Measurements from ENCODE around the gene PWP1.
"Not testable (repeated sequence)": the region's sequence is repeated elsewhere in the genome, so short reads cannot be mapped to it uniquely, and the experiment has no call there.

Gene PWP1

DNA sequence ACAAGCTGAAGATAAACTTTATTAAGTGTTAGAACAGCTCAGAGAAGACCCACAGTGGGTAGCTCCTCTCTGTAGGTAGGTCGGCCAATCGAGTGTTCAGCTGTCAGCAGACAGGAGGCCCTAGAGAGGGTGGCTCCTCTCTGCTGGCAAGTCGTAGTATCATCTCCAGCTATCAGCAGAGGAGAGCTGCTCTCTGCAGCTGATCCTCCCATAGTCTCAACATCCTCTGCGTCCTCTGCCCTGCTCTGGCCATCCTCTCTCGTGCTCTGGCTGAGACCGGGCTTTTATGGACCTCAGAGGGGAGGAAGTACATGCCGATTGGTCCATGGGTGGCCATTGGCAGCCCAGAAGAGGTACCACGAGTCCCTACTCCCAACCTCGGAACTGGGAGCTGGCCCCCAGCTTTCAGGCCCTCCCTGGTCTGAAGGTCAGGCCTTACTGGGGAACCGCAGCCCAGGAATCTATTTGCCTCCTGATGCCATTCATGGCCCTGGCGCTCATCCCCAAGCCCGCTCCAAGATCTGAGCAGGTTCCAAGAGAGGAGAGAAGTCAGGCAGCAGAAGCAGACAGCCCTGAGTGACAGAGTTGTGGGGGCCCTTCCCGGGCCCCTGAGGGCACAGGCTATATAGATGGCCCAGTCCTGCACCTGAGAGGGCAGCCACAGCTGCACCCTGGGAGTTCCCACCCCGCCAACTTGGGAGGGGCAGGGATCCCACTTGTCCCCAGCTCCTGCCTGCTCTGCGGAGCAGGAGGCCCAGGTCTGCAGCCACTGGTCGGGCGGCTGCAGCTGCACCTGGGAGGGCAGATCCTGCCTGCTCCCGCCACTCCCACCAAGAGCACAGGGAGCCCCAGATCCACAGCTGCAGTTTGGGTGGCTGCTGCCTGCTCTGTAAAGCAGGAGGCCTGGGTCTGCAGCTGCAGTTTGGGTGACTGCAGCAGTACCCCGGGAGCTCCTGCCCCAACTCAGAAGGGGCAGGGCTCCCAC is 3.5 kb upstream of the PWP1 start:
- TF ChIP-seq, protein P1, sequence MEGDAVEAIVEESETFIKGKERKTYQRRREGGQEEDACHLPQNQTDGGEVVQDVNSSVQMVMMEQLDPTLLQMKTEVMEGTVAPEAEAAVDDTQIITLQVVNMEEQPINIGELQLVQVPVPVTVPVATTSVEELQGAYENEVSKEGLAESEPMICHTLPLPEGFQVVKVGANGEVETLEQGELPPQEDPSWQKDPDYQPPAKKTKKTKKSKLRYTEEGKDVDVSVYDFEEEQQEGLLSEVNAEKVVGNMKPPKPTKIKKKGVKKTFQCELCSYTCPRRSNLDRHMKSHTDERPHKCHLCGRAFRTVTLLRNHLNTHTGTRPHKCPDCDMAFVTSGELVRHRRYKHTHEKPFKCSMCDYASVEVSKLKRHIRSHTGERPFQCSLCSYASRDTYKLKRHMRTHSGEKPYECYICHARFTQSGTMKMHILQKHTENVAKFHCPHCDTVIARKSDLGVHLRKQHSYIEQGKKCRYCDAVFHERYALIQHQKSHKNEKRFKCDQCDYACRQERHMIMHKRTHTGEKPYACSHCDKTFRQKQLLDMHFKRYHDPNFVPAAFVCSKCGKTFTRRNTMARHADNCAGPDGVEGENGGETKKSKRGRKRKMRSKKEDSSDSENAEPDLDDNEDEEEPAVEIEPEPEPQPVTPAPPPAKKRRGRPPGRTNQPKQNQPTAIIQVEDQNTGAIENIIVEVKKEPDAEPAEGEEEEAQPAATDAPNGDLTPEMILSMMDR (IDR thresholded peaks at IDR 0.05): no peak
- peaks cover 3% of the 10 kb centered on the region for H3K36me3 Mint-ChIP-seq (ENCODE audit: low read depth)
- H3K27ac Mint-ChIP-seq: no peak overlapping the region
- peaks cover 23% of the 10 kb centered on the region for H3K27me3 Mint-ChIP-seq (ENCODE audit: low read depth, poor library complexity)
- DNase-seq: no peak
- peaks cover 11% of the 10 kb centered on the region for H3K9me3 Mint-ChIP-seq
- no peak overlapping the region for H3K4me3 Mint-ChIP-seq
- peaks cover 27% of the 10 kb centered on the region for H3K4me1 Mint-ChIP-seq

DNA sequence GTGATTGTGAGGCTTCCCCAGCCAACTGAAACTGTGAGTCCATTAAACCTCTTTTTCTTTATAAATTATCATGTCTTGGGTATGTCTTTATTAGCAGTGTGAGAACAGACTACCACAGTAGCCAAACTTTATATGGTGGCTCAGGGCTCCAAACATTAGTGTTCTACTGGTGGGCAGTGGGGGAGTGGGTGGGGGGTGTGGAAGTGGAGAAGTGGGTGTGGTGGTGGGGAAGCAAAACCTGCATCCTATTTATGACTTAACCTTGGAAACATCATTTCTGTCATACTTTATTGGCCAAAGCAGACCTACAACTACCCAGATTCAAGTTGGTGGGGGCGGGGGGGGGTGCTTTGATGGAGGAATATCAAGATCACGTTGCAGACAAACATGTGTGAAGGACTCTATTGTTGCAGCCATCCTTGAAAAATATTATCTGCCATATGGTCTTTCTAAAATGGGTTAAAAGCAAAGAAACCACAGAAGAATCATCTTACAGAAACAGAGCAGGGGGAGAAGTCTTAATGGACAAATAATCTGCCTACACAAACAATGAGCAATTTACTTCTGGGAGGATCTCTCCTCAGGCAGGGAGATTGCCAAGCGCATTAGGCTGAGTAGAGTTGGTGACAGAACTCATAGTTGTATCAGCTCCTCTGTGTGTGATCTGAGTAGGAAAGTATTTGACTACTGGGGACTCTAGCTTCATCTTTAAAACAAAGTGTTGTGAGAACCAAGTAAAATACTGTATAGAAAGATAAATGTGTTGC is 1.4 kb upstream of the PWP1 start:
- TF ChIP-seq, protein P1 (IDR thresholded peaks at IDR 0.05): no peak
- Mint-ChIP-seq H3K9me3 (peaks cover 11% of the 10 kb centered on the region), H3K27me3 (ENCODE audit: low read depth, poor library complexity) (peaks cover 6% of the 10 kb centered on the region)

DNA sequence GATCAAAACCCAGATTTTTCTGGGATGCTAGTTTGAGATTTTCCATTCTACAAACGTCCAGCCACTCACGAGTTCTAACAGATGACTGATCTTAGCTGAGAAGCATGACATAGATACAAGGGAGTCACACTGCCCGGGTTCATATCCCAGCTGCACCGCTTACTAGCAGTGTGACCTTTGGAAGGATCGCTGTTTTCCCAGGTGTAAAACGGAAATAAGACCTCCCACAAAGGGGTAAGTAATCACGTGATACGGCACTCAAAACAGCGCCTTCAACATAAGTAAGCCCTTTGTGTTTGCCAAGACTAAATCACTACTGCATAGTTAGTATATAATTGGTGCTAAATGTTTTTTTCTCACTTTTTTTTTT is 624 bp upstream of the PWP1 start:
- TF ChIP-seq, protein P1 (IDR thresholded peaks at IDR 0.05): no peak

More for the DNA sequence above, 1.4 kb upstream of the PWP1 start:
- Mint-ChIP-seq H3K27ac (no peak overlapping the region), H3K4me3 (peak overlapping the region; percentile 94), H3K36me3 (ENCODE audit: low read depth) (peaks cover 12% of the 10 kb centered on the region), H3K4me1 (peaks cover 29% of the 10 kb centered on the region)
- DNase-seq: no peak

DNA sequence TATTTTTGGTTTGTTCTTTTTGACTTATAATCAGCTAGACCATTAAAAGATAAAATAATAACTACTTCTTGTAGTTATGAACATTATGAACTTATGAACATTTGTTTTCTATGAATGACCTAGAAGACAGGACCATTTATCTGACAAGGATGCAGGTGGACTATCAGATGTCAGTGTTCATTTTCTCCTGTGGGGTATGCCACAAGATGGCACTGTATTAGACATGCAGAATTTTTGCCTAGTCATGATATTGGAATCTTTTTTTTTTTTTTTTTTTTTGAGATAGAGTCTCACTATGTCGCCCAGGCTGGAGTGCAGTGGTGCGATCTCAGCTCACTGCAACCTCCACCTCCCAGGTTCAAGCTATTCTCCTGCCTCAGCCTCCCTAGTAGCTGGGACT is 10.2 kb downstream of the PWP1 start:
- not testable (repeated sequence) for H3K4me3 Mint-ChIP-seq; DNase-seq; H3K27me3 Mint-ChIP-seq (ENCODE audit: low read depth, poor library complexity); H3K27ac Mint-ChIP-seq; H3K4me1 Mint-ChIP-seq
- Mint-ChIP-seq H3K36me3 (ENCODE audit: low read depth) (peaks cover 84% of the 10 kb centered on the region), H3K9me3 (peaks cover 15% of the 10 kb centered on the region)

More for the DNA sequence above, 624 bp upstream of the PWP1 start:
- Mint-ChIP-seq H3K4me1 (peaks cover 29% of the 10 kb centered on the region), H3K9me3 (peaks cover 11% of the 10 kb centered on the region), H3K27me3 (ENCODE audit: low read depth, poor library complexity) (peaks cover 6% of the 10 kb centered on the region), H3K27ac (no peak overlapping the region), H3K36me3 (ENCODE audit: low read depth) (peaks cover 16% of the 10 kb centered on the region), H3K4me3 (peak overlapping the region; percentile 94)
- DNase-seq: no peak

DNA sequence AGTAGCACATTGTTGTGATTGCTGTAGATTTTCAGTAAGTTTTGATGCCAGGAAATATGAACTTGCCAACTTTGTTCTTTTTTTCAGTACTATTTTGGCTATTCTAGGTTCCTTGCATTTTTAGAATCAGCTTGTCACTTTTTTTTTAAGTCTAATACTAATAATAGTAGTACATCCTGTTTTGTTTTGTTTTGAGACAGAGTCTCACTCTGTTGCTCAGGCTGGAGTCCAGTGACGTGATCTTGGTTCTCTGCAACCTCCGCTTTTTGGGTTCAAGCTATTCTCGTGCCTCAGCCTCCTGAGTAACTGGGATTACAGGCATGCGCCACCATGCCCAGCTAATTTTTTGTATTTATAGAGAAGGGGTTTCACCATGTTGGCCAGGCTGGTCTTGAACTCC is 16.5 kb downstream of the PWP1 start:
- Mint-ChIP-seq H3K27me3 (ENCODE audit: low read depth, poor library complexity) (no peaks in the 10 kb centered on the region), H3K27ac (no peak overlapping the region), H3K4me1 (no peaks in the 10 kb centered on the region), H3K36me3 (ENCODE audit: low read depth) (peaks cover 97% of the 10 kb centered on the region), H3K9me3 (peaks cover 45% of the 10 kb centered on the region), H3K4me3 (no peak overlapping the region)
- no peak for DNase-seq
- TF ChIP-seq, protein P1 (IDR thresholded peaks at IDR 0.05): no peak

DNA sequence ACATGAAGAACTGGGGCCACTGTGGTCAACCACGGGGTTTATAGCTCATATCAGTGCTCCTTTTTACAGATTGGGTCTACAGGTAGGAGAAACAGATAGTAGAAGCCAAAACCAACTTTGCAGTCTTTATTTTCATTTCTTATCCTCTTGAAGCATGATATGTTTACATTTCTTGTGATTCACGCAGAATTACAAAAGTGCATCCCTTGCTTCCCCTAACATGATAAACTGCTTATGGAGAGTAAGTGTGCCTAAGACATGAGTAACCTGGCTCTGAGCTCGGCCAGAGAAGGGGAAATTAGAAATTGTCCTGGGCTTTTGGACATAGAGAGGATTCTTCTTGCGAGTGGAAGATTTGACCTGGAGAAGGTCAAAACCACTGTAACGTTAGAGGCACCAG is 18.4 kb downstream of the PWP1 start:
- H3K27me3 Mint-ChIP-seq (ENCODE audit: low read depth, poor library complexity): no peaks in the 10 kb centered on the region
- peaks cover 98% of the 10 kb centered on the region for H3K36me3 Mint-ChIP-seq (ENCODE audit: low read depth)
- no peak overlapping the region for H3K27ac Mint-ChIP-seq
- DNase-seq: no peak
- peaks cover 45% of the 10 kb centered on the region for H3K9me3 Mint-ChIP-seq
- TF ChIP-seq, protein P1 (IDR thresholded peaks at IDR 0.05): no peak
- no peak overlapping the region for H3K4me3 Mint-ChIP-seq
- H3K4me1 Mint-ChIP-seq: no peaks in the 10 kb centered on the region

DNA sequence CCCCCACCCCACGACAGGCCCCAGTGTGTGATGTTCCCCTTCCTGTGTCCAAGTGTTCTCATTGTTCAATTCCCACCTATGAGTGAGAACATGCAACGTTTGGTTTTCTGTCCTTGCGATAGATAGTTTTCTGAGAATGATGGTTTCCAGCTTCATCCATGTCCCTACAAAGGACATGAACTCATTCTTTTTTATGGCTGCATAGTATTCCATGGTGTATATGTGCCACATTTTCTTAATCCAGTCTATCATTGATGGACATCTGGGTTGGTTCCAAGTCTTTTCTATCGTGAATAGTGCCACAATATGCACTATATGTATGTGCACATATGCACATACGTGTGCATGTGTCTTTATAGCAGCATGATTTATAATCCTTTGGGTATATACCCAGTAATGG is 19.9 kb downstream of the PWP1 start:
- not testable (repeated sequence) for H3K27ac Mint-ChIP-seq; H3K27me3 Mint-ChIP-seq (ENCODE audit: low read depth, poor library complexity); DNase-seq; H3K4me3 Mint-ChIP-seq; H3K4me1 Mint-ChIP-seq
- peaks cover 98% of the 10 kb centered on the region for H3K36me3 Mint-ChIP-seq (ENCODE audit: low read depth)
- peaks cover 33% of the 10 kb centered on the region for H3K9me3 Mint-ChIP-seq
